ENCODE data around the gene SEMA3C.

Gene SEMA3C

DNA sequence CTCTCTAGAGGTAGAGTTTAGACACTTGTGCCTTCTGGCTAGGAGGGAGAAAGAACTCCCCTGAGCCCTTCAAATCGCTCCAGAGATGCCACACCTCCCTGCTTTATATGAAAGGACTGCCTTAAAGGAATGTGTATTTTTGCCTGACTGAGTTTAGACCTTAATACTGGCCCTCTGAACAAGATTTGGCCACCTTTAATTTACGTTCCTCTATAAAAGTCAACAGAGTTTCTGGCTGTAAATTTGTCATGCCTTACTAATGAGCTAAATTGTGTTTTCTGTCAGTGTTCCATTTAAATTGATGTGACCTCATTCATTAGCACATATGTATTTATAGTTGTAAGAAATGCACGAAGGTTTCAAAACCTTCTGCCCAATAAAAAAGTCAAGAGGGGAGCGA, 48.0 kb downstream of the SEMA3C start:
- TF ChIP-seq, protein P1, sequence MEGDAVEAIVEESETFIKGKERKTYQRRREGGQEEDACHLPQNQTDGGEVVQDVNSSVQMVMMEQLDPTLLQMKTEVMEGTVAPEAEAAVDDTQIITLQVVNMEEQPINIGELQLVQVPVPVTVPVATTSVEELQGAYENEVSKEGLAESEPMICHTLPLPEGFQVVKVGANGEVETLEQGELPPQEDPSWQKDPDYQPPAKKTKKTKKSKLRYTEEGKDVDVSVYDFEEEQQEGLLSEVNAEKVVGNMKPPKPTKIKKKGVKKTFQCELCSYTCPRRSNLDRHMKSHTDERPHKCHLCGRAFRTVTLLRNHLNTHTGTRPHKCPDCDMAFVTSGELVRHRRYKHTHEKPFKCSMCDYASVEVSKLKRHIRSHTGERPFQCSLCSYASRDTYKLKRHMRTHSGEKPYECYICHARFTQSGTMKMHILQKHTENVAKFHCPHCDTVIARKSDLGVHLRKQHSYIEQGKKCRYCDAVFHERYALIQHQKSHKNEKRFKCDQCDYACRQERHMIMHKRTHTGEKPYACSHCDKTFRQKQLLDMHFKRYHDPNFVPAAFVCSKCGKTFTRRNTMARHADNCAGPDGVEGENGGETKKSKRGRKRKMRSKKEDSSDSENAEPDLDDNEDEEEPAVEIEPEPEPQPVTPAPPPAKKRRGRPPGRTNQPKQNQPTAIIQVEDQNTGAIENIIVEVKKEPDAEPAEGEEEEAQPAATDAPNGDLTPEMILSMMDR (IDR thresholded peaks at IDR 0.05), result no peak
- H2AFZ ChIP-seq, result no peak overlapping the region
- H3K4me1 ChIP-seq, result no peaks in the 10 kb centered on the region
- no peaks in the 10 kb centered on the region for H3K27me3 ChIP-seq (ENCODE audit: control insufficient read depth, insufficient read depth, low read length)
- no peaks in the 10 kb centered on the region for H3K9me3 ChIP-seq (ENCODE audit: control insufficient read depth, low read length)
- H3K27ac ChIP-seq, result no peak overlapping the region
- no peaks in the 10 kb centered on the region for H3K79me2 ChIP-seq
- H3K4me3 ChIP-seq (ENCODE audit: low read depth, low read length), result no peak overlapping the region
- no peak overlapping the region for H3K4me2 ChIP-seq (ENCODE audit: low read length)
- H3K36me3 ChIP-seq (ENCODE audit: control insufficient read depth, insufficient read depth, low read length), result no peaks in the 10 kb centered on the region
- H3K9ac ChIP-seq, result no peak overlapping the region

DNA sequence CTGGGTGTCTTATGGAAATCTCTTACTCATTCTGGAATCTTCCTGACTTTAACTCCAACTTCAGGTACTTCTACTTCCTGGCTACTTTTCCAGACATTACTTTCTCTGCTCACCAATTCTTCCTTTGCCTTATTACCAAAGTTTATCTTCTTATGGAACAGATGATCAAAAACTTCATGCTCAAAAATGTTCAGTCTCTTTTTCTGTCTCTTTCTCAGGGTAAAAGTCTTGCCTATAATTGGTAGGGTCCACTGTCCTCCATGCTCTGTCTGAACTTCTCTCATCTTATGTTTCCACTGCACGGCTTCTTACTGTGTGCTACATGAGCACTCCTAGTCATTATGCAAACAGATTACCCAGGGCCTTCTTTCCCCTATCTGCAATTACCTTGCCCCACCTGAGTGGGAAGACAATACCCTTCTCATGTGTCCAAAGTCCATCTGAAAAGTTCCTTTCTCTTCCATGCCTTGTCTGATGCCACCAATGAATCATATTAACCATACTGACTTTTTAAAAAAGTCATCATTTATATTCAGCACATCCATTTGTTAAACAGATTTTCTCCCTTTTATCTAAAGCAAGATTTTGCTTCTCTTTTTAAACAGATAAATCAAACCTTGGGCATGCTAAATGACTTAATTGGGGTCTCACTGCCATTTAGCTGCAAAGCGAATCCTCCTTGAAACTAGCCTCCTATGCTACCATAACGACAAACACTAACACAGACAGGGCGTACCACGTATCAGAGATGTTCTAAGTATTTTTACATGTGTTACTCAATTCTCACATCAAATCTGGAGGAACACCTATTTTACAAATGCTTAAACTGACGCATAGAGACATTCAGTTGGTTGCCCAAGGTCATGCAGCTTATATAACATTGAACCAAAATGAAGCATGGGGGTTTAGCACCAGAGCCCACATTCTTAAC, 48.8 kb downstream of the SEMA3C start:
- H3K9ac ChIP-seq, result no peak overlapping the region
- H3K4me2 ChIP-seq (ENCODE audit: low read length), result no peak overlapping the region
- no peak overlapping the region for H3K4me3 ChIP-seq (ENCODE audit: low read depth, low read length)
- H3K79me2 ChIP-seq, result no peaks in the 10 kb centered on the region
- H3K9me3 ChIP-seq (ENCODE audit: control insufficient read depth, low read length), result no peaks in the 10 kb centered on the region
- TF ChIP-seq, protein P1 (IDR thresholded peaks at IDR 0.05), result no peak
- H3K4me1 ChIP-seq, result no peaks in the 10 kb centered on the region
- H3K27ac ChIP-seq, result no peak overlapping the region
- H3K27me3 ChIP-seq (ENCODE audit: control insufficient read depth, insufficient read depth, low read length), result no peaks in the 10 kb centered on the region
- no peak overlapping the region for H2AFZ ChIP-seq
- no peaks in the 10 kb centered on the region for H3K36me3 ChIP-seq (ENCODE audit: control insufficient read depth, insufficient read depth, low read length)

DNA sequence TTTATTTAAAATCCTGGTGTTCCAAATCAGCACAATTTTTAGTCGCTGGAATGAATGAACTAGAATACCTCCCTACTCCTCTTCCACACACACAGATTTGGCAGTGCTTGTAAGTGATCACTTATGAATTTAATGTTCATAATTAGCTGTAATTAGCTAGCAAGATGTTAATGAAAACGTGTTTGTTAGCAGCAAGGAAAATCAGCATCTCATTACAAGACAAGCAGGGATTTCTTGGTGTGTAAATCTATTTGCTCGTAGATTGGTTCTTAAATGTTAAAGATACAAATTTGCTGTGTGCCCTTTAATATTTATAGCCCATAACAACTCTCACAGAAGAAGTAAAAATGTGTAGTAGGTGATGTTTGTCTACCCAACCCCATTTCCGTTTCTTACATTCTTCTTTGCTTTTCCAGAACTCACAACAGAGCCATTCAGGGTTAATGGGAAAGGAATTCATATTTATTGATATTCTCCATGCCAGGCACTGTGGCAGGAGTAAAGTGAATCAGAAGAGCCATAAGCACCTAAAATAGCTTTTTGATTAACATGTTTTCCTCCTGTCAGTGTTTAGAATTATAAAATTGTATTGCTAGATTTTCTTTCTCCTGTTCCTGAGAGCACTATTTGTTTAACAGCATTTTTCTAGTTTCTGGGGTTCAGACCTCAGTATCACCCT, 49.6 kb downstream of the SEMA3C start:
- H2AFZ ChIP-seq, result no peak overlapping the region
- H3K79me2 ChIP-seq, result no peaks in the 10 kb centered on the region
- H3K9ac ChIP-seq, result no peak overlapping the region
- no peak overlapping the region for H3K4me3 ChIP-seq (ENCODE audit: low read depth, low read length)
- H3K4me1 ChIP-seq, result no peaks in the 10 kb centered on the region
- H3K27ac ChIP-seq, result no peak overlapping the region
- TF ChIP-seq, protein P1 (IDR thresholded peaks at IDR 0.05), result no peak
- no peaks in the 10 kb centered on the region for H3K9me3 ChIP-seq (ENCODE audit: control insufficient read depth, low read length)
- no peaks in the 10 kb centered on the region for H3K27me3 ChIP-seq (ENCODE audit: control insufficient read depth, insufficient read depth, low read length)
- no peaks in the 10 kb centered on the region for H3K36me3 ChIP-seq (ENCODE audit: control insufficient read depth, insufficient read depth, low read length)
- no peak overlapping the region for H3K4me2 ChIP-seq (ENCODE audit: low read length)

DNA sequence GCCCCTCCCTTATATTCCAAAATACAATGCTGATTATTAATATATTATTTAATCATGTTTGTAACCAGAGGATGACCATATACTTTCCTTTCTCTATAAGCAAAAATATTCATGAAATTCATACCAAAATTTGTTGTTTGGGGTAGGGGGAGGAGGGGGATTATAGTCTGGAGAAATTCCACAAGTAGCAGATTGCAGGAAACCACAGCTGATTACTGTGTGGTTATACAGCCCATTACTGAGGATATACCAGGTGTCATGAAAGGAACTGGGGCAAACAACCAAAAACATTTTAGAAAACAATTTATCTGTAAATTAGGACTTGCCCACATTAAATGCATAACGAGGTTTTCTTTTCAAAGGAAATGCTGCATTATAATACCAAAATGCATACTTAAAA, 50.3 kb downstream of the SEMA3C start:
- Histone ChIP-seq H3K79me2 (no peaks in the 10 kb centered on the region), H3K4me3 (ENCODE audit: low read depth, low read length) (no peak overlapping the region), H3K4me2 (ENCODE audit: low read length) (no peak overlapping the region), H2AFZ (no peak overlapping the region), H3K9ac (no peak overlapping the region), H3K27ac (no peak overlapping the region), H3K9me3 (ENCODE audit: control insufficient read depth, low read length) (no peaks in the 10 kb centered on the region), H3K4me1 (no peaks in the 10 kb centered on the region), H3K36me3 (ENCODE audit: control insufficient read depth, insufficient read depth, low read length) (no peaks in the 10 kb centered on the region), H3K27me3 (ENCODE audit: control insufficient read depth, insufficient read depth, low read length) (no peaks in the 10 kb centered on the region)
- TF ChIP-seq, protein P1 (IDR thresholded peaks at IDR 0.05), result no peak

Data from parathyroid adenoma (tissue), 2 donors.